Stomach (tissue), 9 donors: Measurements from ENCODE around the gene AGPAT4. TPM values are rescaled to one million over a fixed set of nuclear protein-coding genes. Genes with fewer than 3 reads are reported as not detected.

ENCODE experiments used
- DNase-seq, 2 donors: peaks; one replicate each; pipeline versions ENCODE4 v3.0.0 to v3.0.0-alpha.2; 2013 to 2019
- H3K27ac ChIP-seq, 5 donors: fragments of 200-600 bp in 4 of 5; sonication (generic) in 4 of 5; one replicate each; pipeline ENCODE4 v1.5.1; 2013 to 2019; ENCODE audit warnings: mild to moderate bottlenecking in 1 of 5, moderate library complexity in 1 of 5
- H3K27me3 ChIP-seq, 3 donors: fragments of 200-600 bp; sonication (generic); one replicate each; pipeline ENCODE4 v1.5.1; 2017 to 2019; ENCODE audit warnings: mixed run types in 1 of 3
- H3K36me3 ChIP-seq, 4 donors: fragments of 200-600 bp; sonication (generic); 1 replicate in 3 of 4; 2 replicates in 1 of 4; pipeline ENCODE4 v1.5.1; 2016 to 2019
- H3K4me1 ChIP-seq, 4 donors: fragments of 200-600 bp; sonication (generic); one replicate each; pipeline ENCODE4 v1.5.1; 2016 to 2019
- H3K4me3 ChIP-seq, 4 donors: fragments of 200-600 bp; sonication (generic) in 3 of 4; one replicate each; pipeline ENCODE4 v1.5.1; 2016 to 2019; ENCODE audit warnings: mild to moderate bottlenecking in 1 of 4
- H3K9me3 ChIP-seq, 4 donors: fragments of 200-600 bp; sonication (generic); one replicate each; pipeline ENCODE4 v1.5.1; 2016 to 2019
- EP300 ChIP-seq: sonication (generic); formaldehyde crosslinking; IDR thresholded peaks from one replicate; pipeline ENCODE4 v1.6.1; 2017; ENCODE audit warnings: antibody characterized with exemption
- POLR2A ChIP-seq, 4 donors: fragments of 450-650 bp; IDR thresholded peaks; one replicate each; pipeline ENCODE4 v1.6.1; 2016; ENCODE audit warnings: antibody characterized with exemption in 4 of 4, control low read depth in 2 of 4, mild to moderate bottlenecking in 1 of 4, moderate library complexity in 1 of 4
- POLR2AphosphoS5 ChIP-seq, 3 donors: sonication (generic); formaldehyde crosslinking; IDR thresholded peaks; one replicate each; pipeline ENCODE4 v1.6.1; 2016; ENCODE audit warnings: antibody characterized with exemption in 3 of 3
- WGBS, 5 donors: extraction: QIAGEN DNeasy Blood & Tissue Kit in 3 of 5; methylation state at CpG; one replicate each; pipeline versions ENCODE4 v1.1.5 to v1.1.7; 2013 to 2018; 5-methylcytosine and 5-hydroxymethylcytosine counted together
- intact Hi-C: fragments of 100-400 bp; cut with DNase I; formaldehyde crosslinking; loops from one replicate; pipeline ENCODE4 v1.15.1; 2023; ENCODE audit warnings: low total_unique reads
- polyA plus RNA-seq, 3 donors: library from polyadenylated mRNA; stranded (reverse); fragments of 200-250 nt; gene quantifications; one replicate each; pipeline ENCODE4 v1.2.3, GENCODE V29; 2013
- total RNA-seq, 5 donors: library from RNA; depleted of rRNA; stranded (reverse); fragments of >200 nt; gene quantifications; one replicate each; pipeline versions ENCODE4 v1.1.0 to v1.2.3, GENCODE V29; 2014 to 2016
- TF ChIP-seq, protein P1 (sequence below), 7 experiments: fragments of 450-650 bp in 4 of 7; fragments of 200-600 bp in 3 of 7; sonication (generic) in 3 of 7; IDR thresholded peaks; one replicate each; pipeline ENCODE4 v1.5.1; 2016 to 2019; ENCODE audit warnings: antibody characterized with exemption in 7 of 7, control low read depth in 2 of 7, mild to moderate bottlenecking in 1 of 7
- donor health status: healthy with polysubstance abuse.
- donor health status: Bipolar disorder and iron deficiency.
- donor health status: healthy.

AGPAT4 gene
- total and polyA plus RNA-seq, 8 donors = 0.46 to 15.8 (median 1.0) TPM

DNA sequence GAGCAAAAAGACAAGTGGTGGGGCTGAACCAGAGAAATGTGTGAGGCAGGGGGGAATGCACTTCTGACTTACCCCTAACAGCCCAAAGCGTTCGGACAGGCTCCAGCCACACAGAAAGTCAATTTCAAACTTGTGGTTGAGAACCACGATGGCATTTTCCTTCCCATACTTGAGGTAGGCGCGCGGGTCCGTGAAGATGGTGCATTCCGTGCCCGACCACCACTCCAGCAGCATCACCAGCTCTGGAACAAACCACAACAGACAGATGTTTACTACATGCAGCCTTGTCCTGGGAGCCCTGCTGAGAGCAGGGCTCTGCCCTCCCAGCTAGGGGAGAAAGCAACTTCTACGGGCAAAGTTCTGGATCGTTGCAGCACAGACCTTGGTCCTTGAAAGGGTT lies 107.7 kb downstream of the AGPAT4 start:
- Histone ChIP-seq H3K36me3 (peaks cover 0 to 30% (median 23%) of the 10 kb centered on the region in 4 donors), H3K27me3 (no peaks in the 10 kb centered on the region), H3K27ac (no peak overlapping the region), H3K4me1 (peaks cover 0 to 15% (median 4%) of the 10 kb centered on the region in 4 donors), H3K4me3 (no peak overlapping the region), H3K9me3 (no peaks in the 10 kb centered on the region)
- TF ChIP-seq, protein P1, sequence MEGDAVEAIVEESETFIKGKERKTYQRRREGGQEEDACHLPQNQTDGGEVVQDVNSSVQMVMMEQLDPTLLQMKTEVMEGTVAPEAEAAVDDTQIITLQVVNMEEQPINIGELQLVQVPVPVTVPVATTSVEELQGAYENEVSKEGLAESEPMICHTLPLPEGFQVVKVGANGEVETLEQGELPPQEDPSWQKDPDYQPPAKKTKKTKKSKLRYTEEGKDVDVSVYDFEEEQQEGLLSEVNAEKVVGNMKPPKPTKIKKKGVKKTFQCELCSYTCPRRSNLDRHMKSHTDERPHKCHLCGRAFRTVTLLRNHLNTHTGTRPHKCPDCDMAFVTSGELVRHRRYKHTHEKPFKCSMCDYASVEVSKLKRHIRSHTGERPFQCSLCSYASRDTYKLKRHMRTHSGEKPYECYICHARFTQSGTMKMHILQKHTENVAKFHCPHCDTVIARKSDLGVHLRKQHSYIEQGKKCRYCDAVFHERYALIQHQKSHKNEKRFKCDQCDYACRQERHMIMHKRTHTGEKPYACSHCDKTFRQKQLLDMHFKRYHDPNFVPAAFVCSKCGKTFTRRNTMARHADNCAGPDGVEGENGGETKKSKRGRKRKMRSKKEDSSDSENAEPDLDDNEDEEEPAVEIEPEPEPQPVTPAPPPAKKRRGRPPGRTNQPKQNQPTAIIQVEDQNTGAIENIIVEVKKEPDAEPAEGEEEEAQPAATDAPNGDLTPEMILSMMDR (IDR thresholded peaks at IDR 0.05) = no peak
- no peak for TF ChIP-seq POLR2AphosphoS5 (IDR thresholded peaks at IDR 0.05)
- TF ChIP-seq EP300 = no peak
- no peak for TF ChIP-seq POLR2A (IDR thresholded peaks at IDR 0.05)
- WGBS, 5 donors = 88 to 95% (median 94%) methylated on average over 11 of the region's 11 CpGs
- intact Hi-C loops = no loop called here
- DNase-seq = no peak

DNA sequence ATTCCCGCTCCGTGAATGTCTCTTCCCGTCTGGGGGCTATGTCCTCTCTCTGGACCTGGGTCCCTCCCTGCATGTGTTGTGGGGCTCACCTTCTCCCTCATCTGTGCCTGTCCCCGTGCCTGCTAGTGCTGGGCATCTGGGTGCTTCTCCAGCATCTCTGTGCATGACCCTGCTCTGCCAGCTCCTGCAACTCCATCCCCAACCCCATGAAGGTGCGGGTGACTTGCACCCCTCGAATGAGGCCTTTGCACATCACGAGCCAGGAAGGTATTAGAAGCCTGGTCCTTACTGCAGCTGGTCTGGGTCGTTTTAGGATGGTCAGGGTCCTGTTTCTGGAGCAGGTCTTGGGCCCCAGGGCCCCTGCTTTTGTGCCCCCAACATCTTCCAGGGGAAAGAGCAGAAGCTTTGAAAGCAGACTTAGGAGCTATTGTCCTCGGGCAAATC lies 109.7 kb downstream of the AGPAT4 start:
- Histone ChIP-seq H3K9me3 (no peaks in the 10 kb centered on the region), H3K27me3 (no peaks in the 10 kb centered on the region), H3K27ac (no peak overlapping the region), H3K36me3 (peaks cover 0 to 30% (median 23%) of the 10 kb centered on the region in 4 donors), H3K4me3 (no peak overlapping the region), H3K4me1 (peaks cover 0 to 11% (median 0%) of the 10 kb centered on the region in 4 donors)
- 91 to 99% (median 93%) methylated on average over 8 to 9 of the region's 9 CpGs for WGBS, 5 donors
- no peak for DNase-seq
- intact Hi-C loops = no loop called here
- TF ChIP-seq POLR2A (IDR thresholded peaks at IDR 0.05) (no peak), EP300 (no peak), POLR2AphosphoS5 (IDR thresholded peaks at IDR 0.05) (no peak)
- TF ChIP-seq, protein P1 (IDR thresholded peaks at IDR 0.05) = no peak

DNA sequence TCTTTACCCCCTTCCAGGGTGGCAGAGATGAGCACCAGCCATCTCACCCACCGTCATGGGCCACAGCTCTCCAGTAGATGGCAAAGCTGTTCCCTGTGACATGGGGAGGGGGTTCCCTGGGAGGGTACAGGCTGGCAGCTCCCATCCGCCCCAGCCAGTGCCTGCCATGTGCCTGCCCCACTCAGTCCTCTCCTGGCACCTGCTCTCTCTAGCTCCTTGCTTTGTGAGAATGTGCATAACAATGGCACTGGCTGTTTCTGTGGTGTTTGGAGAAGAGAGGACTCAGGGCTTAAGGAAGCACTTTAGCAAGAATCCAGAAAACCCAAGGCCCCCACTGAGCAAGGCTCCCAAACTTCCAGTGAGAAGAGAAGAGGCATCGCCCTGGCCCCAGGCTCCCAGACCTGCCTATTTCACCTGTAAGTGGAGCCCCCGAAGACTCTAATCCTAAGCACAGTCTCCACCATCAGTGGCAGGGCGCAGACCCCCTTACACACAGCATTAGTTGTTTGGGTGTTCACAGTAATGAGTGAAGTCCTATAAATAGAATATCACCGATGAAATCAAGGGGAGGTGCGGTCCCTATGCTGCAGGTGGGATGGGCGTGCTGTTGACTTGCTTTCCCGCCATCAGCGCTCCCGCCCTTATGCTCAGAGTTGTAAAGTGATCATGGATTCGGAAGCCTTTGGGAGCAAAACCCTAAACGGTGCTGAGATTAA lies 110.2 kb downstream of the AGPAT4 start:
- WGBS, 5 donors = 93 to 96% (median 95%) methylated on average over 11 to 13 of the region's 13 CpGs
- no peak overlapping the region for H3K4me3 ChIP-seq
- DNase-seq = no peak
- H3K27ac ChIP-seq = no peak overlapping the region
- peaks cover 0 to 11% (median 0%) of the 10 kb centered on the region in 4 donors for H3K4me1 ChIP-seq
- intact Hi-C loops = no loop called here
- TF ChIP-seq EP300 = no peak
- TF ChIP-seq POLR2AphosphoS5 (IDR thresholded peaks at IDR 0.05) = no peak
- TF ChIP-seq POLR2A (IDR thresholded peaks at IDR 0.05) = no peak
- TF ChIP-seq, protein P1 (IDR thresholded peaks at IDR 0.05) = no peak
- no peaks in the 10 kb centered on the region for H3K9me3 ChIP-seq
- no peaks in the 10 kb centered on the region for H3K27me3 ChIP-seq
- H3K36me3 ChIP-seq = peaks cover 0 to 30% (median 26%) of the 10 kb centered on the region in 4 donors

DNA sequence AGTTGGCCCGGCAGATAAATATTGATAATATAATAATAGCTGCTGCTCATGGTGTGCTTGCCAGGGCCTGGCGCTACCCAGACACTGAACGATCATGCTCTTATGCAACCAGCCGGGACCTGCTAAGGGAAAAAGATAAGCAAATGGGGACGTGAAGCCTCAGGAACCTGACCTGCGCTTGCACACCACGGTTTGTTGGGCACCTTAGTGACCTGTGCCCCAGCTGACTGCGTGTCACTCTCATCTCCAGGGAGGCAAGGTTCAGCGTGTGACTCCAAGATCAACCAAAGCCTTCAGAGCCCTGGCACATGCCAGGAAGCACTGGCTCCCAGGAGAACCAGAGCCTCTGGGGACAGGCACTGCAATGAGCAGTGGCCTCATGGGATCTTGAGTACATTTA lies 111.1 kb downstream of the AGPAT4 start:
- intact Hi-C loops = no loop called here
- no peak overlapping the region for H3K27ac ChIP-seq
- peaks cover 0 to 32% (median 26%) of the 10 kb centered on the region in 4 donors for H3K36me3 ChIP-seq

More for the DNA sequence above, 111.1 kb downstream of the AGPAT4 start:
- WGBS, 5 donors = 46 to 82% (median 57%) methylated on average over 9 of the region's 9 CpGs
- DNase-seq = no peak
- TF ChIP-seq EP300 = no peak
- TF ChIP-seq POLR2AphosphoS5 (IDR thresholded peaks at IDR 0.05) = no peak
- no peak for TF ChIP-seq POLR2A (IDR thresholded peaks at IDR 0.05)
- TF ChIP-seq, protein P1 (IDR thresholded peaks at IDR 0.05) = no peak
- no peaks in the 10 kb centered on the region for H3K27me3 ChIP-seq
- no peaks in the 10 kb centered on the region for H3K9me3 ChIP-seq
- peaks cover 0 to 11% (median 0%) of the 10 kb centered on the region in 4 donors for H3K4me1 ChIP-seq
- no peak overlapping the region for H3K4me3 ChIP-seq
